Activated CD4-positive, alpha-beta T cell treated with anti-CD3 and anti-CD28 coated beads, Interleukin-2, amount 50 U/mL, for 48 hours (primary cell): ENCODE results near the gene NOL4L.
A peak's percentile ranks its signal among the peaks of the same experiment; 100 is the strongest.
"Not testable (repeated sequence)": the region's sequence is repeated elsewhere in the genome, so short reads cannot be mapped to it uniquely, and the experiment has no call there.

Experiments
- DNase-seq, 2 experiments: peaks; one replicate each; pipeline ENCODE4 v3.0.0-alpha.2; 2020

The NOL4L gene

DNA sequence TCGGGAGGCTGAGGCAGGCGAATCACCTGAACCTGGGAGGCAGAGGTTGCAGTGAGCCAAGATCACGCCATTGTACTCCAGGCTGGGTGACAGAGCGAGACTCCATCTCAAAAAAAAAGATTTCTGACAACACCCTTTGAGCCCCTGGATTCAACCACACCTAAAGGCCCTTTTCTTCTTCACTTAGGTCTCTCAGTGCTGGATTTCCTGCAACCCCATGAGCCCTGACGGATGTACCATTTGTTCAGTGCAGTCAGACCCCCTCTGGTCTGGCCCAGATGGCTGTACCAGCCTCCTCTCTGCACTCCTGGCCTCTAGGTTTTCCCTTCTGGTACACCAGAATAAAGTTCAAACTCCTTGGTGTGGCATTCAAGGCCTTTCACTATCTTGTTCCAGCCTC, 9.1 kb upstream of the NOL4L start:
- DNase-seq = no peak

DNA sequence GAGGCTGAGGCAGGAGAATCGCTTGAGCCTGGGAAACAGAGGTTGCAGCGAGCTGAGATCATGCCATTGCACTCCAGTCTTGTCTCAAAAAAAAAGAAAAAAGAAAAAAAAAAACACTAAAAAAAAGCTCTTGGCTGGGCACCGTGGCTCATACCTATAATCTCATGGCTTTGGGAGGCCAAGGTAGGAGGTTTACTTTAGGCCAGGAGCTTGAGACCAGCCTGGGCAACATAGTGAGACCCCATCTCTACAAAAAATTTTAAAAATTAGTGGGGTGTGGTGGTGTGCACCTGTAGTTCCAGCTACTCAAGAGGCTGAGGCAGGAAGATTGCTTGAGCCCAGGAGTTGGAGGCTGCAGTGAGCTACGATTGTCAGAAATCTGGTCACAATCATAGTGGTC, 7.5 kb upstream of the NOL4L start:
- not testable (repeated sequence) for DNase-seq

DNA sequence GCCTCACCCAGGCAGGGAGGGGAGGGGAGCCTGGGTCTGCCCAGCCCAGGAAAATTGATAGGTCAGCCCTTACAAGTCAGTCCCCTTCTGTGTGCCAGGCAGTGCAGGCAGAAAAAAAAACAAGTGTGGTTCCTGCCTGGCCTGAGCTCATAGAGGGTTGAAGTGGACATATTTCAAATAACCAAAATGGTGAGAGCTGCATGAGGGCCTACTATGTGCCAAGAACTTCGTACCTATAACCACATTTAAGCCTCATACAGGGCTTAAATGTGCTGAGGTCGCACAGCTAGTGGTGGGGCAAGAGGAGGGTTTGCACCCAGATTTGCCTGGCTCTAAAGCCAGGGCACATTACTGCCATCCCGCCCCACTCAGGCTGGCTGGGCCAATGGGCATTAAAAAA, 6.9 kb upstream of the NOL4L start:
- DNase-seq = no peak

DNA sequence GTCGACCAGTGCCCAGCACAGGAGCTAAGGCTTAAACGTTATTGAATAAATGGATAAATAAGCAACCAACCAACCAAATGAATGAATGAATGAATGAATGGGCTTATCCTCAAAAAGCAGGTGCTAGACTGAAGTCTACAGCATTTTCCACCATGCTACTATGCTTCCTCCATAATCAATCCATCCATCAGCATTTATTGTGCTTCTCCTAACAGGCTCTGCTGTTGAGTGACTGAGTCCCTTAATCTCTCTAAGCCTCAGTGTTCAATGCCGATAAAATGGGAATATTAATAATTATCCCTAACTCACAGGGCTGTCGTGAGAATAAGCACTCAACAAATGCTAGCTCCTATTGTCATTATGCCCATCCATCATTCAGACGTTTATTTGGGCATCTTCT, 4.6 kb upstream of the NOL4L start:
- DNase-seq = no peak

DNA sequence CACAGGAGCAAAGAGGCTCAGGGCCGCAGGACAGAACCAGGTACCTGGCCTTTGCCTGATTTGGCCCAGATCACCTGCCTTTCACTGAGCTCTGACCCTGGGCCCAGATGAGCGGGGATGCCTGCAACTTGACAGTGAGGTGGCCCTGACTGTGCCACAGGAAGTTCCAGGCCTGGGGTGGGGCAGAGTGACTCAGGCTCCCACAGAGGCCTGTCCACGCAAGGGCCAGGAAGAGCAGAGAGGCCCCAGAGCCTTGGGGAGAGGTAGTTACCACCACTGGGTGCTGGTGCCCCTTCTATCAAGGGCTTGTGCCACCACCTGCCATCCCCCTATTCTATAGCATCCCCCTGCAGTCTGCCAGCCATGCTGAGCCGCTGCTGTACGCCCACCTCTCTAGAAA, 4.1 kb upstream of the NOL4L start:
- no peak for DNase-seq

DNA sequence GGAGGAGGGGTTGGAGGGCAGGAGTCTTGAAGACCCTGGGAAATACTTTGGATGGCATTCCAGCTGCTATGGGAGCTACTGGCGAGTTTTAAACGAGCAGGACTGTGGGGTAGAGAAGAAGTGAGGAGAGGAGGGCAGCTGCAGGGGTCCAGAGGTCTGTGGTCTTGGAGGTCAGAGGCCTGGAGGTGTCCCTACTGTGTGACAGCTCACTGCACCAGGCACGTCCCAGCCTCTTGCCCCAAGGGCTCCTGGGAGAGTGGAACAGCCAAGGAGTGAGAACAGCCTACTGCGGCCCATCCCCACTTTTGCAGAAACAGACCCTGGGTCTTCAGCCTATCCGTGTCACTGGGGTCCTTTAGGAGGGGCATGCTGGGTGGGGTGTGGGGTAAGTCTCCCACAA, 2.9 kb upstream of the NOL4L start:
- no peak for DNase-seq

DNA sequence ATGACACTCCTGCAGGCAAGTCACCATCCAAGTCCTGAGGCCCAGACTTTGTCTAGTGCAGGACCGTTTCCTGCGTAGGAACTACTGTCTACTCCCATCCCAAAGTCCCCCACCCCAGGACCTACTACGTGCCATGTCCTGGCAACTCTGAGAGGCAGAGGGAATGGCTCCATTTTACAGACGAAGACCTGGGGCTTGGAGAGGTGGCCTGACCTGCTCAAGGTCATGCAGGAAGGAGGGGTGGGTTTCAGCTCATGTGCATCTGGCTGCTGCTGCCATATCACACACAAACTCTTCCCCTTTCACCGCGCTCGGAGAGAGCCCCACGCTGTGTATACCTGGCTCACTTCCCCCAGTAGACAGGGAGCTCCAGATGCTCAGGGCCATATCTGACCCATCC, 1.2 kb upstream of the NOL4L start:
- no peak for DNase-seq

DNA sequence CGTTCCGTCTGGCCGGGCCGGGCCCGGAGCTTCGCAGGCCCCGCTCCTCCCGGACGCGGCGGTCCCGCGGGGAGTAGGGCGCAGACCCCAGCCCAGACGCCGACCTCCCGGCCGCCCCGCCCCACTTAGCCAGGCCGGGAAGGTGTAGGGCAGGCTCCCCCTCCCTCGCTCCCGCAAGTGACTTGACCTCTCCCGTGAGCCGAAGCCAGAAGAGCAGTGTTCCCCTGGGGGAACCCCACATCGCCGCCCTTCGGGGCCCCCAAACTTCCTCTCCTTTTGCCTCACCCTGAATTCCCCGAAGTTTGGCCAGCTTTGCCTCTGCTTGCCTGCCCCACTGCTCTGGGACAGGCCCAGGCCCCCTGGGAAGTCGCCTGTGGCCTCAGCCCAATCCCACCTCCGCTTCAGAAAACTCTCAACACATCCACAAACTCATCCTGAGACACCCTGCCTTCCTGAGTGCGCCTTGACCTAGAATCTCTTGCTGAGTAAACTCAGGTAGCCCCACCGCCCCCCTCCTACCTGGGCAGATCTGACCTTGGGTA, 524 bp upstream of the NOL4L start:
- DNase-seq = peak; percentile 34 to 46

DNA sequence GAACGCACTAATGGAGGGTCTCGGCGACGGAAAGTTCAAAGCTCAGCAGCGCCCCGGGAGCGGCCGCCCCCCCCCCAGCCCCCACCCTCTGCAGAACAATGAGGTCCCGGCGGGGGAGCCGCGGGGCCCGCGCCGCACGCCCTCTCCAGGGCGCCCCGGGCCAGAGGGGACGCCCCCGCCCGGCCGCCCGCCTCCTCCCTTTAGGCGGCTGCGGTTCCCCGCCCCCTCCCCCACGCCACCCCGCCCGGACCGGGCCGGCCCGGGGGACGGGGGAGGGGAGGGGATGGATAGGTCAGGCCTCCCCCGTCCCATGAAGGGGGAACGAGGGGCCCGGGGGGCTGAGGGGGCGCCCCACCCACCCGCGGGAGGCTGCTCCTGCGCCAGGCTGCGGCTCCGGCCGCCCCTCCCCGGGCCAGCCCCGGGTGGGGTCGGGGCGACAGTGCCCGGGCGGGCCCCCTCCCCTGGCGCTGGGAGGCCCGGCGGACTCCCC, 1.5 kb downstream of the NOL4L start:
- DNase-seq = no peak

DNA sequence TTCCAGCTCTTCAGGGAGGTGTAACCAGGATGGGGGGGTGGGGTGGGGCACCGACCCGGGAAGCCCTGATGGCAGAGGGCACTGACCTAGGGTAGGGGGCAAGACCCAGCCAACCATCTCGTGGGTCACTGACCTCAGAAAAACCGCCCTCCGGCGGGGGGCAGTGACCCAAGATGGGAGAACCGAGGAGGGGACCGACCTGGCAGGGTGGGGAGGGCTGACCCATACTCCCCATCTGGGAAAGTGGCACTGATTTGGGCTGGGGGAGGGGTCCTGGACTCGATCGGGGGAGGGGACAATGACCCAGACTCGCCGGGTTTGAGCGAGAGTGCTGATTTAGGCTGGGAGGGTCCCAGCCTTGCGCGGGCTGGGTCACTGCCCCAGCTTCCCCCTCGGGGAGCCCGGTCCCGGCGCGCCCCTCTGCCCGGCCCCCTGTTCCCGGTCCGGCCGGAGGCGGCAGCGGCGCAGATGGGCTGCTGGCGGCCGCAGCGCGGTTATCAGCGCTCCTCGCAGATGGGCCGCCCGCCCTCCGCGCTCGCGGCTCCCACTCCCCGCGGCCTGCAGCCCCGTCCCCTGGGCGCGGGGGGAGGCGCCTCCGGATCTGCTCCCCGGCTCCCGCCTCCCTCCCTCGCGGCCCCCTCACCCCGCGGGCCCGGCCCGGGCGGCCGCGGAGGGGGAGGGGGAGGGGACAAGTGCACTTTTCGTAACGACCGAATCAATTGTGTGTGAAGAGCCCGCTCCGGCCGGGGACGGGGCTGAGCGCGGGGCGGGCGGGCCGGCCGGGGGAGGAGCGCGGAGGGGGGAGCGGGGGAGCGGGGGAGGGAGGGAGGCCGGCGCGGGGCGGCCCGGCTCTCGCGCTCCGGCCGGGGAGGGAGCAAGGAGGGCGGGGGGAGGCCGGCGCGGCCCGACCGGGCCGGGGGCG, 2.2 kb downstream of the NOL4L start:
- DNase-seq = peak; percentile 27 to 35

DNA sequence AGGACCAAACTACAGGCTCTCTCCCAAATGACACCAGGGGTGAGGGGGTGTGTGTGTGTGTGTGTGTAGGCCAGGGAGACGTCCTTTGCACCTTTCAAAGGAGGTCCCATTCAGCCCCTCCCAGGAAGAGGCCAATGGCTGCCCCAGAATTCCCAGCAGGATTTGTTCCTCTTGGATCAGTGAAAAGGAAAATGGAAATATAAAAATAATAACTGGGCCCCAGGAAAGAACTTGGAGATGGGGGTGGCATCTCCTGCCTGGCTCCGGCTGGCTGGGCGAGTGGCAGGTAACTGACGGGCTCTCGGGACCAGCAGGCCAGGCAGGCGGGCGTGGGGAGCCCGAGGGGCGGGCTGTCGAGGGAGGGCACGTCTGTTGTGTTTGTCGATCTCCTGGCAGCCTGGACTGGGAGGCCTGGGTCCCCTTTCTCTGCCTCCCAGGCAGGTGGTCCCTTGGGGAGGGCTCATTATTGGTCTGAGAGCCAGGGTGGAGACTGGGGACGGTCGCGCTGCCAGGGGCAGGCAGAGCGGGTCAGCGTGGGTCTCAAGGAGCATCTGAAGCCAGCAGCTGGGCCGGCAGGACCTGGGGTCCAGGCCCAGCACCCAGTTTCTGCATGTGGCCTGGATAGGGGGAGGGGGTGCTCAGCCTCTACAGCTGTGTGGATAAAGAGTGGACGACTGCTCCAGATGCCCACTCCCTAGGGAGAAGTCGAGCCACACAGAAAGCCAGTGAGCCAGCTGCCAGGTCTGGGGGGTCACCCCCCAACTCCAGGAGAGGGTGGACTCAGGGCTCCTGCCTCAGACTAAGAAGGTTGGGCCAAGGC, 3.1 kb downstream of the NOL4L start:
- no peak for DNase-seq

DNA sequence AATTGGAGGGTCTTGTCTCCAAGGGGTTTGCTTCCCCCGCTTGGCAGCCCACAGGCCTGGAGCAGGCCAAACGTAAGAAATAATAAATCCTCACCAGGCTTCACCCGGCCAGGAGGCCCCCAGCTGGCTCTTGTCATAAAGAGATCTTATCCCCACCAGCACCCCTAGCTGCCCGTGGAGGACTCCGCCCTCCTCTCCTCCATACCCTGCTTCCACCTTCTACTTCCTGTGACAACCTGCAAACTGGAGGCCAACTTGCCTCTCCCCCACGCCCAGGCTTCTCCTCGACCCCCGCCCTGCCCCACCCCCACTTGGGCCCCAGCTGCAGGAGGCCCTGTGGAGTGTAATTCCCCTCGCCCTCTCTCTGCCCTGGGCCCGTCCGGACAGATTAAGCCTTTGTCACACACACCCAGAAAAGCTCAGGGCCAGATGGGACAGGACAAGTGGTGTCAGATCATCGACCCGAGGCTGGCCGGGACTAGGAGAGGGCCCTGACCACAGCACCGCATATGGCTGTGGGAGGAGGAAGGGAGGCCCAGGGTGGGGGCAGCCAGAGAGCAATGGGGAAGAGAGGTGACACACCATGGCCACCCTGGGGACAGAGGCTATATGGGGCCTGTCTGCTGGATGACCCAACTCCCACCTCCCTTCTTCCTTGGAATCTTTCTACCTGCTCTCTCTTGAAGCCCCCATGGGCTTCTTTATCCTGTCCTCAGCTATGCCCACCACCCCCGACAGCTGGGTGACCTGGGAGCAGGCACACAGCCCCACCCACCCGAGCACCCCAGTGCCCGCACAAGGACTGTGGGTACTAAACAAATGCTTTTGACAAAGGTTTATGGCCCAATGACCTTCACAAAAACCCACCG, 3.9 kb downstream of the NOL4L start:
- peak in 1 of 2 experiments; percentile 31 for DNase-seq

DNA sequence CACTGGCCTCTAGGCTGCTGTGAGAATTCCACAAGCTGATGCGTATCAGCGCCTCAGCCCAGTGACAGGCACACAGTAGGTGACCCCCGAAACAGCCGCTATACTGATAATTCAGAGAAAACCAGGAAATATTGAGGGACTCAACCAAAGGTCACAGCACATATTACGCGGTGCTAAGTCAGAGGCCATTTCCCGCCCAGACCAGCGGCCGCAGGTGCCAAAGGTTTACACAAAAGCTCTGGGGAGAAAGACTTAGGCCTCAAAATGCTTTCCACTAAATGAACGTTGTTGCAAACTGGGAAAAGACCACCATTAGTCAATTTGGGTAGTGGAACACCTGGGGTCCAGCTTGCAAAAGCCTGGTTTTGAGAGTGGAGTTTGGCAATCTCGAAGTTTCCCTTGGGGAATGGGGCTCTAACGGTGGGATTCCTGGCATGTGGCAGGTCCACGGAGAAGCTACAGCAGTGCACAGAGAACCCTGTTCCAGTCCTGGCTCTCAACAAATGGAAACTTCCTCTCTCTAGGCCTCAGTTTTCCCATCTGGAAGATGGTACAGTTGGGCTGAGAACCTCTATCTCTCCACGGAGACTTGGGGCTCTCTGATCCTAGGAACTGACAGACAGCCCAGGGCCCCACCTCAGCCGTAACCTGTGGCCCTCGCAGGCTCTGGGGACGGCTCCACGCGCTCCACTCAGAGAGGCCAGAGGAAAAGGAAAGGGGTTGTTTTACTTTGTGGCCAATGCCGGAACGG, 4.7 kb downstream of the NOL4L start:
- no peak for DNase-seq

DNA sequence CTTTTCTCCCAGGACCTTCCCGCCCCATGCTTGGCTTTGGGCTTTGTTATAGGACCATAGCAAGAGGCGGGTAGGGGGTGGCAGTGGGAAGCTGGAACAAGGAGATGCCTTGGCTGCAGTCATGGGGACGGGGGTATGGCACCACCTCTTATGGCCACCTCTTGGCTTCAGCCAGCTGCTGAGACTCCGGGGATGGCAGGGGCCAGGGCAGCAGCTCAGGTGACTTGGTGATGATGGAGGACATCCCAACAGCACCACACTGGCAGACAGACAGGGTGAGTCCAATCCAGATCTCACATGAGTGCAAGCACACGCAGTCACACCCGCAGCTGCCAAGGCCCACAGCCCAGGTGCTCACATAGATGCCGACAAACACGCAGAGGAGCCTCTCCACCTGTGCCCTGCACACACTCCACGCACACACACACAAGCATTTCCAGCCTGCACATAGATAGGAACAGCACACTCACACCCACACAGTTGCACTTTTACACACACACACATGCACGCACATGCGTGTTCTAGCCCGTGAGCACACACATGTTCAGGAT, 6.2 kb downstream of the NOL4L start:
- no peak for DNase-seq

DNA sequence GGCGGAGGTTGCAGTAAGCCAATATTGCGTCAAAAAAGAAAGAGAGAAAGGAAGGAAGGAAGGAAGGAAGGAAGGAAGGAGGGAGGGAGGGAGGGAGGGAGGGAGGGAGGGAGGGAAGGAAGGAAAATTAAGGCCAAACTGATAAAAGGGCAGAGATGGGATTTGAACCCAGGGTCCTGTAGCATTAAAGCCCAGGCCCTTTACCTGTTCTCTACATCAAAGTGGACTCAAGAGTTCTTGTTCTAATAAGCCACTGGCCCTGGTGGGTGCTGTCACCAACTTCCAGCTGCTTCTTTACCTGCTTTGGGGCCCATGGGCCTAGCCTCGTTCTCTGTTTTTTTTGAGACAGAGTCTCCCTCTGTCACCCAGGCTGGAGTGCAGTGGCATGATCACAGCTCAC, 7.1 kb downstream of the NOL4L start:
- DNase-seq = not testable (repeated sequence)

DNA sequence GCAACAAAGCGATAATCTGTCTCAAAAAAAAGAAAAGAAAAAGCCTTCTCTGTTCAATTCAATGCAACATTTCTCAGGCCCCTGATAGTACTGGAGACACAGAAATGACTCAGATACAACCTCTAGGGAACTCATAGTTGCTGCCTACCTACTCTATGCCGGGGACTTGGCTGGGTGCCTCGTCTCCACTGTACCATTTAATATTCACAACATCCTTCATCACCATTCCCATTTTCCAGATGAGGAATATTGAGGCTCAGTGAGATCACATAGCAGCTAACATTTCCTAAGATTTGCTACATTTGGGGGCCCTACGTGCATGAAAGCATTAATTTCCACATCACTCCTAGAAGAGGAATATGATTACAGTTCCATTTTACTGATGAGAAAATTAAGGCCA, 7.5 kb downstream of the NOL4L start:
- DNase-seq = no peak

DNA sequence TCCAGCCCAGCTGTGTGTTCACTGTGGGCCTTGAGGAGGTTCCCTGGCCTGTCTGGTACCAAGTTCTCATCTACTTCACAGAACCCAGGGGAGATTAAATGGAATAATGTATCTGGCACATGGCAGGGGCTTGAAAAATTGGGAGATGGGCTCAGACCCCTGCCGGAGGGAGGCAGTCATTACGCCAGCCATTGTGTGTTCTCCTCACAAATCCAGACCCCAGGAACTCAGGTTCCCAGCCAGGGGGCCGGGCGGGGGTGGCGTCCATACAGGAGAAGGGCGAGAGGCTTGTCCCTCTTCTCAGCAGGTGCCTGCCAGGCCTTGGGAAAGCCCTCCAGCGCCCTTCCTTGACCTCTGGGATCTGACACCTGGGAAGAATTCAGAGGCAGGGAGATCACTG, 8.1 kb downstream of the NOL4L start:
- no peak for DNase-seq

DNA sequence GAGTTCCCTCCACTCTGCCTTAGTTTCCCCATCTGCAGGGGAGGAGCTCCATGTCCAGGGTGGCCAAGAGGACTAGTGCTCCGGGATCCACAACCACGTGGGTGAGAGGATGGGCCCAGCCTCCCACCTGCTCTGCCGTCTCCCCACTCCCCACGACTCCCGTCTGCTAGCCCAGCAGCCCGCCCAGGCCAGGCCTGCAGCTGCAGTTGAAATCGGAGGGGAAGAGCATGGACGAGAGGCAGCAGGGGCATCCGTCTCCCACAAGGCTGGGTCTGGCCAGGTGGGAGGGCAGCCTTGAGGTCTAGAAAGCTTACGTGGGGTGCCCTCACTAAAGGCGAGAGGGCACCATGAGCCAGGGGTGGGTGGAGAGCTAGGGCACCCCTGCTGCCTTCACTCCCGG, 8.6 kb downstream of the NOL4L start:
- DNase-seq = no peak

DNA sequence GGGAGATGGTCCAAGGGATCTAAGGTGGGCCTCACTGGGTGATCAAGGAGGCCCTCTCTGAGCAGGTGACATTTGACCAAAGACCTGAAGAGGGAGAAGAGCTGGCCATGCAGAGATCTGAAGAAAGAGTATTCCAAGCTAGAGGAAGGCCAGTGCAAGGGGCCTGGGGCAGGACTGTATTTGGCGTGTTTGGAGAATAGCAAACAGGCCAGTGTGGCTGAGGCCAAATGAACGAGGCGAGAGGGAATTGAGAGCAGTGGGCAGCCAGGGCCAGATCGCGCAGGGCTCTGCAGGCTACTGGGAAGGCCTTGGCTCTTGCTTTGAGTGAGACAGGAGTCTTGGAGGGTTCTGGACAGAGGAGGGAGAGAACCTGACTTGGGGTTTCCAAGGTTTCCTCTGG, 9.3 kb downstream of the NOL4L start:
- no peak for DNase-seq

DNA sequence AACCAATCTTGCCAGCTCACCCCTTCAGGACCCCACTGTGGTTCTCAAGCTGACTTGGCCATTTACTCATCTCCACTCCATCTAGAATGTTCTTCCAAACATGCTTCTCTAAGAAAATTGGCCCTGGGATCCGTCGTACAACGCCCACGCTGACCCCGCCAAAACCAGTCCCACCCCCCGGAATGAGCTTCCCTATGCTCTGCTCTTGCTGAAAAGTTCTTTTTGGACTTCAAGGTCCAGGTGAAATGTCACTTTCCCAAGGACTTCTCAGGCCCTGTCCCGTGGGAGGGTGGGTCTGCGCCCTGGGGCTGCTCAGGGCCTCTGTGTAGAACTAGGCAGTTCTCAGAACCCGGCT, 9.9 kb downstream of the NOL4L start:
- DNase-seq = no peak
